ENCODE data around the gene PTX3.

Gene PTX3

GRCh38 chr3:157475921-157476414 is 39.3 kb downstream of the PTX3 start:
- DNase-seq (ENCODE audit: low read depth): no peak

DNA sequence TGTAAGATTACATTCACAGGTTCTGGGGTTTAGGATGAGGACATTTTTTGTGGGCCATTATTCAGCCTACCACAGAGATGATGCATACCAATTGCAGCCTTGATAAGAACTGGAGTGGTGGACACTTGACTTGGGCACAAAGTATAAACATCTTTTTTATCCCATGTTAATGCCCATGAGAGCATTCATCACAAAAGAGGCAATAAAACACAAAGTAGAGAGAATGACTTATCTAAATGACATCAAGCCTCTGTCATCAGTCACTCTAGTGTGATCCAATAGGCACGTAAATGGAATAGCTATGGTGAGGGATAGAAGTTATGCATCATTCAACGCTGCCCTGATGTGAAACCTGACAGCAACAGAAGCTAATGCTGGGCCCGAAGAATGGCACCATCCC is 40.8 kb downstream of the PTX3 start:
- no peak for DNase-seq (ENCODE audit: low read depth)

DNA sequence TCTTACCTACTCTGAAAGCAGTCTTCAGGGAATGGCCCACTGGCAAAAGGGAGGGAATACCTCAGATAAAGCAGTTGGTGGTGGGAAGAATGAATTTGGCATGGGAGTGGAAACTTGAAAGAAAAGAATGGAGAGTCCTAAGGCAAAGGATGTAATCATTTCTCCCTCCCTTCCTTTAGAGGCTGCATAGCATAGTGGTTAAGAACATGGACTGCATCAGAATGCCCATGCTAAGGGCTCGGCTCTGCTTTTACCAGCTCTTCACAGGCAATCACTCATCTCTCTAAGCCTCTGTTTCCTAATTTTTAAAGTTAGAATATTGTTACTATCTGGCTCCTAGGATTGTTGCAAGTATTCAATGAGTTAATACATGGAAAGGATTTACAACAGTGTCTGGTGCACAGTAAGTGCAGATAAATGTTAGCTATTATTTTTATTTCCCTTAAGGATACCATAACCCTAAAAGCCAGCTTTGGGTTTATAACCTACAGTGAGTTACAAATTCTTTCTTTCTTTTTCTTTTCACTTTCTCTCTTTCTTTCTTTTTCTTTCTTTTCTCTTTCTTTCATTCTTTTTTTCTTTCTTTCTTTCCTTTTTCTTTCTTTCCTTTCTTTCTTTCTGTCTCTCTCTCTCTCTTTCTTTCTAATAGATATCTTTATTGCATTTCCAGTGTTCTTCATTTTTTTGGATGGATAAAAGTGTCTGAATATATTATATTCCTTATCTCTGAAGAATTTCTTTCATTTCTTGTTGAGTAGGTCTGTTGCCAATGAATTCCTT is 43.0 kb downstream of the PTX3 start:
- no peak for DNase-seq (ENCODE audit: low read depth)

DNA sequence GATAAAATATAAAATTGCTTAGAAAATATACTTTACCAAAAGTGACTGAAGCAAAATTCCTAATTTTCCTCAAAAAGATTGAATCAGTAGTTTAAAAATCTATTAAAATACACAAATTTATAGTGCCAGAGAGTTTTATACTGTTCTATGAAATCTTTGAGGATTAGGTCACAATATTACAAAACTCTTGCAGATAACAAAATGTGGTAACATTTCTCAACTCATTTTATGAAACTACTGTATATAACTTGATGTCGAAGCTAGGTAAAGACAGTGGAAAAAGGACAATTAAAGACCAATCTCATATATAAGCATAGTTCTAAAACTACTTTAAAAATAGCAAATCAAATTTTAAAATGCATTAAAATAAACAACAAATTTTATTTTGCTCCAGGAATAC is 50.7 kb downstream of the PTX3 start:
- DNase-seq (ENCODE audit: low read depth): no peak

GRCh38 chr3:157488144-157488543 is 51.5 kb downstream of the PTX3 start:
- no peak for DNase-seq (ENCODE audit: low read depth)

- DNase-seq (ENCODE audit: low read depth): no peak
These were observed 54.5 kb downstream of the PTX3 start for GRCh38 chr3:157491136-157491535.
